Brain microvascular endothelial cell (primary cell): ENCODE data around the gene VEGFA.

Experiments
- DNase-seq: peaks from one replicate; pipeline ENCODE4 v3.0.0-alpha.2; 2020
- H3K27ac ChIP-seq: fragments of 250-450 bp; sonication (Bioruptor Pico); 2 replicates; pipeline ENCODE4 v1.5.1; 2020; ENCODE audit warnings: mild to moderate bottlenecking, moderate library complexity
- H3K27me3 ChIP-seq: fragments of 250-450 bp; sonication (Bioruptor Pico); replicated peaks from 2 replicates; pipeline ENCODE4 v1.5.1; 2020; ENCODE audit warnings: mild to moderate bottlenecking
- H3K36me3 ChIP-seq: fragments of 250-450 bp; sonication (Bioruptor Pico); replicated peaks from 2 replicates; pipeline ENCODE4 v1.5.1; 2020; ENCODE audit warnings: mild to moderate bottlenecking
- H3K4me3 ChIP-seq: 2 replicates; pipeline ENCODE4 v1.5.1; 2011; ENCODE audit warnings: low read depth, mild to moderate bottlenecking, control low read depth, low read length, moderate library complexity
- in situ Hi-C: cut with HindIII; loops from 2 replicates; pipeline ENCODE4 v1.10.0; 2017; ENCODE audit warnings: low sequenced_read_pairs, low pct_ligation_motif_present
- TF ChIP-seq, protein P1 (sequence below): IDR thresholded peaks from 2 replicates; pipeline ENCODE4 v1.5.1; 2011; ENCODE audit warnings: low read depth, mild to moderate bottlenecking, moderate library complexity, low read length, control low read depth, inconsistent platforms; ENCODE audit errors: missing control alignments

Gene VEGFA

GRCh38 chr6:43780941-43781928 is 11.2 kb downstream of the VEGFA start:
- no peak for DNase-seq
- H3K4me3 ChIP-seq, result no peak overlapping the region
- H3K27me3 ChIP-seq, result no peaks in the 10 kb centered on the region
- H3K27ac ChIP-seq, result no peak overlapping the region
- TF ChIP-seq, protein P1, sequence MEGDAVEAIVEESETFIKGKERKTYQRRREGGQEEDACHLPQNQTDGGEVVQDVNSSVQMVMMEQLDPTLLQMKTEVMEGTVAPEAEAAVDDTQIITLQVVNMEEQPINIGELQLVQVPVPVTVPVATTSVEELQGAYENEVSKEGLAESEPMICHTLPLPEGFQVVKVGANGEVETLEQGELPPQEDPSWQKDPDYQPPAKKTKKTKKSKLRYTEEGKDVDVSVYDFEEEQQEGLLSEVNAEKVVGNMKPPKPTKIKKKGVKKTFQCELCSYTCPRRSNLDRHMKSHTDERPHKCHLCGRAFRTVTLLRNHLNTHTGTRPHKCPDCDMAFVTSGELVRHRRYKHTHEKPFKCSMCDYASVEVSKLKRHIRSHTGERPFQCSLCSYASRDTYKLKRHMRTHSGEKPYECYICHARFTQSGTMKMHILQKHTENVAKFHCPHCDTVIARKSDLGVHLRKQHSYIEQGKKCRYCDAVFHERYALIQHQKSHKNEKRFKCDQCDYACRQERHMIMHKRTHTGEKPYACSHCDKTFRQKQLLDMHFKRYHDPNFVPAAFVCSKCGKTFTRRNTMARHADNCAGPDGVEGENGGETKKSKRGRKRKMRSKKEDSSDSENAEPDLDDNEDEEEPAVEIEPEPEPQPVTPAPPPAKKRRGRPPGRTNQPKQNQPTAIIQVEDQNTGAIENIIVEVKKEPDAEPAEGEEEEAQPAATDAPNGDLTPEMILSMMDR, result no peak
- in situ Hi-C loops, result no loop called here
- H3K36me3 ChIP-seq, result peaks cover 90% of the 10 kb centered on the region

- Histone ChIP-seq H3K27me3 (no peaks in the 10 kb centered on the region), H3K27ac (no peak overlapping the region), H3K4me3 (no peak overlapping the region), H3K36me3 (peaks cover 81% of the 10 kb centered on the region)
- TF ChIP-seq, protein P1, result no peak
- in situ Hi-C loops, result no loop called here
- DNase-seq, result no peak
Observed at GRCh38 chr6:43781941-43782704, 12.1 kb downstream of the VEGFA start.

GRCh38 chr6:43782764-43783513 is 12.9 kb downstream of the VEGFA start:
- Histone ChIP-seq H3K27me3 (no peaks in the 10 kb centered on the region), H3K27ac (no peak overlapping the region), H3K36me3 (peaks cover 73% of the 10 kb centered on the region), H3K4me3 (no peak overlapping the region)
- TF ChIP-seq, protein P1, result no peak
- in situ Hi-C loops, result no loop called here
- no peak for DNase-seq

DNA sequence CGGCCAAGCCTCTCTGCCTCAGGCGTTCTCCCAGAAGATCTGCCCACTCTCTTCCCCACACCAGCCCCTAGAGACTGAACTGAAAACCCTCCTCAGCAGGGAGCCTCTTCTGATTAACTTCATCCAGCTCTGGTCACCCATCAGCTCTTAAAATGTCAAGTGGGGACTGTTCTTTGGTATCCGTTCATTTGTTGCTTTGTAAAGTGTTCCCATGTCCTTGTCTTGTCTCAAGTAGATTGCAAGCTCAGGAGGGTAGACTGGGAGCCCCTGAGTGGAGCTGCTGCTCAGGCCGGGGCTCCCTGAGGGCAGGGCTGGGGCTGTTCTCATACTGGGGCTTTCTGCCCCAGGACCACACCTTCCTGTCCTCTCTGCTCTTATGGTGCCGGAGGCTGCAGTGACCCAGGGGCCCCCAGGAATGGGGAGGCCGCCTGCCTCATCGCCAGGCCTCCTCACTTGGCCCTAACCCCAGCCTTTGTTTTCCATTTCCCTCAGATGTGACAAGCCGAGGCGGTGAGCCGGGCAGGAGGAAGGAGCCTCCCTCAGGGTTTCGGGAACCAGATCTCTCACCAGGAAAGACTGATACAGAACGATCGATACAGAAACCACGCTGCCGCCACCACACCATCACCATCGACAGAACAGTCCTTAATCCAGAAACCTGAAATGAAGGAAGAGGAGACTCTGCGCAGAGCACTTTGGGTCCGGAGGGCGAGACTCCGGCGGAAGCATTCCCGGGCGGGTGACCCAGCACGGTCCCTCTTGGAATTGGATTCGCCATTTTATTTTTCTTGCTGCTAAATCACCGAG is 14.2 kb downstream of the VEGFA start:
- no peak for DNase-seq
- Histone ChIP-seq H3K27me3 (no peaks in the 10 kb centered on the region), H3K27ac (no peak overlapping the region), H3K4me3 (no peak overlapping the region), H3K36me3 (peaks cover 60% of the 10 kb centered on the region)
- TF ChIP-seq, protein P1, result no peak
- in situ Hi-C loops, result no loop called here

GRCh38 chr6:43785220-43785752 is 15.3 kb downstream of the VEGFA start:
- Histone ChIP-seq H3K4me3 (no peak overlapping the region), H3K27ac (no peak overlapping the region), H3K36me3 (peaks cover 49% of the 10 kb centered on the region), H3K27me3 (no peaks in the 10 kb centered on the region)
- DNase-seq, result no peak
- TF ChIP-seq, protein P1, result no peak
- in situ Hi-C loops, result no loop called here
